Activated naive CD8-positive, alpha-beta T cell treated with anti-CD3 and anti-CD28 coated beads for 36 hours (primary cell): ENCODE measurements around the gene SH3PXD2B. TPM values are rescaled to one million over a fixed set of nuclear protein-coding genes. Genes with fewer than 3 reads are reported as not detected.

ENCODE experiments used
- DNase-seq: peaks from one replicate; pipeline ENCODE4 v3.0.0; 2021
- H3K27ac Mint-ChIP-seq: one replicate; pipeline ENCODE4 v1.8.0; 2022; ENCODE audit warnings: mild to moderate bottlenecking, moderate library complexity, mixed read lengths
- H3K27me3 Mint-ChIP-seq: one replicate; pipeline ENCODE4 v1.8.0; 2022; ENCODE audit warnings: mild to moderate bottlenecking, mixed read lengths
- H3K36me3 Mint-ChIP-seq: one replicate; pipeline ENCODE4 v1.8.0; 2021; ENCODE audit warnings: mild to moderate bottlenecking, mixed read lengths
- H3K4me1 Mint-ChIP-seq: one replicate; pipeline ENCODE4 v1.8.0; 2021; ENCODE audit warnings: mixed read lengths
- H3K4me3 Mint-ChIP-seq: one replicate; pipeline ENCODE4 v1.8.0; 2022; ENCODE audit warnings: mild to moderate bottlenecking, moderate library complexity, mixed read lengths
- H3K9me3 Mint-ChIP-seq: one replicate; pipeline ENCODE4 v1.8.0; 2022; ENCODE audit warnings: mixed read lengths
- total RNA-seq, 2 experiments: library from RNA; stranded (reverse); gene quantifications; one replicate each; pipeline ENCODE4 v1.2.3, GENCODE V29; 2021

SH3PXD2B gene
- total RNA-seq, 2 experiments from 2014 or later = 0.80 to 0.84 TPM

DNA sequence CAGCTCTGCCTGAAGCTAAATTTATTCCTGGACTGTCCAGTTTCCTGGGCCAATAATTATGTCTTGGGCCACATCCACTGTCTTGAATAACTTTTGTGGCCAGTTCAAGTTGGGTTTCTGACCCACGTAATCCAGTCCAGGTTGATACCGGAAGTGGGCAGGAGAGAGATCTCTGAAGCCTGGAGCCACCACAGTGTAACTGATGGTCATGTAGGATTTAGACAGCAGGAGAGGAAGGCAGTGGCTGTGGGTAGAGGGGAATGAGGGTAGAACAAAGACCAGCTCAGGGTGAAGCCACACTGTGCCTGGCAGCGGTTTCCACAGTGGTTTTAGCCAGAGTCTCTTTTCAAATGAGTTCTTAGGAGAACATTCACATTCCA lies 30.2 kb downstream of the SH3PXD2B start:
- Mint-ChIP-seq H3K36me3 (no peaks in the 10 kb centered on the region), H3K4me1 (no peaks in the 10 kb centered on the region), H3K27ac (no peak overlapping the region)

DNA sequence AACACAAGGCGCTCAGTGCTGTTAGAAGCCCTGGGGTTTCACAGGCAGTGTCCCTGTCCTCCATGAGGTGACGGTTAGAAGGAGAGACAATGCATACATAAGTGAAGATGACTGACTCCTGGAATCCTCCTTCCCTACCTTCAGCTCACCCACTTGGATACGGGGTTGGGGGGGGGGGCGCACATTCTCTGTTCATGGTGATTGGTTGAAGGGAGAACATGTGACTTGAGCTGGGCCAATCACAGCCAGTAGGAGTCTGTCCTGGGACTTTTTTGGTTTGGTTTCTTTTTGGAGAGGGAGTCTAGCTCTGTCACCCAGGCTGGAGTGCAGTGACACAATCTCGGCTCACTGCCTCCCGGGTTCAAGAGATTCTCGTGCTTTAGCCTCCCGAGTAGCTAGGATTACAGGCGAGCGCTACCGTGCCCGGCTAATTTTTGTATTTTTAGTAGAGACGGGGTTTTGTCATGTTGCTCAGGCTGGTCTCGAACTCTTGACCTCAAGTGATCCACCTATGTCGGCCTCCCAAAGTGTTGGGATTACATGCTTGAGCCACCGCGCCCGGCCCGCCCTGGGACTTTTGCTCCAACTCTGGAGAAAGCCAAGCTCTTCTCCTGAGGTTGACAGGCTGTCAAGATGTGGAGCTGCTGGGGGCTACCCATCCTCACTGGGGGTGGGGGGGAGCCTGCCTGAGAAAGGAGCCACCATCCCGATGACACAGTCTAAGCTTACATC lies 30.8 kb downstream of the SH3PXD2B start:
- no peaks in the 10 kb centered on the region for H3K27me3 Mint-ChIP-seq
- H3K27ac Mint-ChIP-seq = no peak overlapping the region
- H3K36me3 Mint-ChIP-seq = no peaks in the 10 kb centered on the region
- no peaks in the 10 kb centered on the region for H3K9me3 Mint-ChIP-seq
- DNase-seq = no peak
- no peaks in the 10 kb centered on the region for H3K4me1 Mint-ChIP-seq
- H3K4me3 Mint-ChIP-seq = no peak overlapping the region

More for the DNA sequence above, 30.2 kb downstream of the SH3PXD2B start:
- Mint-ChIP-seq H3K27me3 (no peaks in the 10 kb centered on the region), H3K4me3 (no peak overlapping the region), H3K9me3 (no peaks in the 10 kb centered on the region)
- no peak for DNase-seq

DNA sequence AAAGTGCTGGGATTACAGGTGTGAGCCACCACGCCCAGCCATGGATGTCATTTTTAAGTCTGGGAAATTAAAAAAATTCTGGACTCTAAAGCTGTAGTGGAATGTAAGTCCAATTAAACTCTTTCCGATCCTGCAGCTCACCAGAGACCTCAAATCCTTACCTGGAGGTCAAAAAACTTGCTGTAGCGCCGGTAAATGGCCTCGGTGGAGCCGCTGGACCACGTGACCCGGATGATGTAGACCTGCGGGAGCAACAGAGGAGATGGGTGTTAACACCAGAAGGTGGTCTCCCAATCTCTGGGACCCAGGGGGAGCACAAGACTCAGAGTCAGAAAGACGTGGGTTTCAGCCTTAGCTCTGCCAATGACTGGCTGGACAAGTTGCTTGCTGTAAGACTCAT lies 32.1 kb downstream of the SH3PXD2B start:
- no peak overlapping the region for H3K4me3 Mint-ChIP-seq

DNA sequence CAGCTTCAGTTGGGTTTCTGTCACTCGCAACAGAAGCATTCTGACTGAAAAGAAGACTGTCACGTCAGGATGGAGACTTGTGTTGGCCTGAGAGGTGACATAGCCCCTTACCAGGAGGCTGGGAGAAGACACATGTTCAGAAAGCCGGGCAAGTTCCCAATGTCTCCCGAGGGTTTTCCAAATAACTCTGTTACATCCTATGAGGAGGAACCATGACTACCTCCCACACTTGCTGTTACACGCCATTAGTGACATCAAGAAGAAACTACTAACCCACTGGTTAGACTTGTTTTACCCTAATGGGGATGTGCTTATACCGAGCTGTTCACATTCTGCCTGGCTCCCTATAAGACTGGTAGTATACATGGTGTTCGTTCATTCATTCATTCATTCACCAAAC lies 33.3 kb downstream of the SH3PXD2B start:
- no peak overlapping the region for H3K4me3 Mint-ChIP-seq
- H3K27ac Mint-ChIP-seq = no peak overlapping the region
- no peaks in the 10 kb centered on the region for H3K9me3 Mint-ChIP-seq
- H3K27me3 Mint-ChIP-seq = no peaks in the 10 kb centered on the region
- DNase-seq = no peak
- no peaks in the 10 kb centered on the region for H3K36me3 Mint-ChIP-seq
- no peaks in the 10 kb centered on the region for H3K4me1 Mint-ChIP-seq

More for the DNA sequence above, 32.1 kb downstream of the SH3PXD2B start:
- H3K36me3 Mint-ChIP-seq = no peaks in the 10 kb centered on the region
- H3K9me3 Mint-ChIP-seq = no peaks in the 10 kb centered on the region
- no peak for DNase-seq
- H3K27me3 Mint-ChIP-seq = no peaks in the 10 kb centered on the region
- no peak overlapping the region for H3K27ac Mint-ChIP-seq
- H3K4me1 Mint-ChIP-seq = no peaks in the 10 kb centered on the region

DNA sequence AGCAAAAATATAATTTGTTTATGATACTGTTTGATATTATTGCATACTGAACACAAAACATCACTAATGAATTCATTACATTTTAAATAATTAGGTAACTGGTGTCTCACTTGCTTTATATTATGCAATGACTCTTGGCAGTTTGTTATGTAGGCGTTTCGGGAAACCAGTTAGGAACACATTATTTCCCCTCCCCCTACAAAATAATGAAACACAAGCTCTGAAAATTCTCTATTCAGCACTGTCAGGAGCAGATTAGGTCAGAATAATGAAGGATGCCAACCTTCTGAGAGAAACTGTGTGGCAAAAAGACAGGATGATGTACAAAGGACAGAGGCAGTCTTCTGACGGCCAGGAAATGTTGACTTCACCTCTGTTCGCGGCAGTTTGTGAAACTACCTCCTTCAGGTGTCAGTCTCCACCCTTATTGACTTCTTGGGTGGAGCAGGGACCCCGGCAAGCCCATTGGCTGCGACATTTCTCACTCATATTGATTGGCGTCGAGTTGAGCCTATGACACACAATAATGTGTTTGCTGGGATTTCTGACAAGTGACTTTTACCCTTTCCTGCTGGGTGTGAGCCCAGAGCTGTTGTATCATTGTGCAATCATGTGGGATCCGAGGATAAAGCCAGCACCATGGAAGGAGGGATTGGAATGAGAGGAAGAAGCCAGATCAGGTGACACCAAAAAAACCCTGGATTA lies 33.9 kb downstream of the SH3PXD2B start:
- no peaks in the 10 kb centered on the region for H3K27me3 Mint-ChIP-seq
- no peaks in the 10 kb centered on the region for H3K36me3 Mint-ChIP-seq
- H3K4me1 Mint-ChIP-seq = no peaks in the 10 kb centered on the region
- no peak overlapping the region for H3K27ac Mint-ChIP-seq
- H3K4me3 Mint-ChIP-seq = no peak overlapping the region
- no peaks in the 10 kb centered on the region for H3K9me3 Mint-ChIP-seq
- DNase-seq = peak; percentile 30

DNA sequence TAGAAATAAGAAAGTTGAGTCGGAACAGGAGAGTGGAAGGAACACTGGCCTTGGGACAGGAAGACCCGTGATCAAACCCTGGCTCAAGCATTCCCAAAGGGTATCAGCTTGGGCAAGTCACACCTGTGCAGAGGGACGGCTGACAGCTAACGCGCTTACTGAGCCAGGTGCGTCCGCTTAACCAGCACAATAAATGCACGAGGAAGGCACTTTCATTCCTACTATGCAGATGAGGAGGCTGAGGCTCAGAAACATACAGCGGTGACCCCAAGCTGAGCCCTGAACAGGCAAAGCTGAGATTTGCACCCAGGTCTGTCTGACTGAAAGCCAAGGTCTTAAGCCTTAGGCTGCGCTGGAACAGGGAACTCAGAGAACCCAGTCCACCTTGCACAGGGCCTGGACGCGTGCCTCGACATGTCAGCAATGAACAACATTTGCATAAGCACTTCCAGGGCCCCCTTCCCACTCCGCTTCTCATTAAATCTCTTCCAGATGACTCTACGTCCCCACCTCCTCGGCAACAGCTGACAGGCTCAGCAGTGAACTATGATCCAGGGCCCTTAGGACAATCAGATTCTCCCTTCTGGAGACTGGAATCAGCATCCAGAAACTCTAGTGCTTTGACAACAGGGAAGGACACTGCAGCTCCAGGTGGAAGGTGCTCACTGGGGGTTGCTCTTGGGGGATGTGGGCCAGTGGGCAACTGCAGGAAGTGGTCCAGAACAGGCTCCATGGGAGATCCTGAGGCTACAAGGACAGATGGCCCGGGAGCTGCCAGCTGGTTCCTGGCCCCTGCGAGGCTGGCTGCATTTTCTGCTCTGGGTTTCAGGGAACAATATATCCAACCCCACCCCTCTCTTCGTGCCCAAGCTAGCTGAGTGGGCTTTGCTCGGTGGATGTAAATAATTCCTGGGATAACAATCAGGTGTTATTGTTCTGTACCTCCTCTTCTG lies 35.2 kb downstream of the SH3PXD2B start:
- Mint-ChIP-seq H3K36me3 (no peaks in the 10 kb centered on the region), H3K4me3 (no peak overlapping the region), H3K27ac (no peak overlapping the region), H3K4me1 (no peaks in the 10 kb centered on the region), H3K9me3 (no peaks in the 10 kb centered on the region), H3K27me3 (peaks cover 4% of the 10 kb centered on the region)
- DNase-seq = no peak

DNA sequence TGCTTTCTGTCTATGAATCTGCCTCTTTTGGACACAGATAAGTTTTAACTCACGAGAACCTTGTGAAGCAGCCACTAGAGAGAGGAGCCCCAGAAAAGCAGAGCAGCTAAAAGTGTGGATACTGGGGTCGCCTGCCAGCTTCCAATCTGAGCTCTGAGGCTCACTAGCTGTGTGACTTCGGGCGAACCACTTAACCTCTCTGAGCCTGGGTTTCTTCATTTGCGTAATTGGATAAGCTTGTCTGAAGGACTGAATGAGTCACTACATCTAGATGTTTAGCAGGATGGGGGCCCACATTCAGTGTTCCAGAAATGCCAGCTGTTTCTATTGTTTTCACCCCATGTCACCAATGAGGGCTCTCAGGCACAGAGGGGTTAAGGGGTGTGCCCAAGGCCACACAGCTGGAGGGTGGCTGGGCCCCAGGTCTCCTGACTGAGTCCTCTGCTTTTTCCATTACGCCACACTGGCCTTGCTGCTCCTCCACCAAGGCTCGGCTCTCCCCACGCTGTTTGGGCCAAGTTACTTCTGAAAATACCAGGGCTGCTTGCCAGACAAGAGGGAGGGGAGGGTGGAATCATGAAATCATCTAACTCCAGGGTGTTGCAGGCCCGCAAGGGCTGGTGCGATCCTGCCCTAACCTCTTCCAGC lies 36.2 kb downstream of the SH3PXD2B start:
- H3K27ac Mint-ChIP-seq = no peak overlapping the region

DNA sequence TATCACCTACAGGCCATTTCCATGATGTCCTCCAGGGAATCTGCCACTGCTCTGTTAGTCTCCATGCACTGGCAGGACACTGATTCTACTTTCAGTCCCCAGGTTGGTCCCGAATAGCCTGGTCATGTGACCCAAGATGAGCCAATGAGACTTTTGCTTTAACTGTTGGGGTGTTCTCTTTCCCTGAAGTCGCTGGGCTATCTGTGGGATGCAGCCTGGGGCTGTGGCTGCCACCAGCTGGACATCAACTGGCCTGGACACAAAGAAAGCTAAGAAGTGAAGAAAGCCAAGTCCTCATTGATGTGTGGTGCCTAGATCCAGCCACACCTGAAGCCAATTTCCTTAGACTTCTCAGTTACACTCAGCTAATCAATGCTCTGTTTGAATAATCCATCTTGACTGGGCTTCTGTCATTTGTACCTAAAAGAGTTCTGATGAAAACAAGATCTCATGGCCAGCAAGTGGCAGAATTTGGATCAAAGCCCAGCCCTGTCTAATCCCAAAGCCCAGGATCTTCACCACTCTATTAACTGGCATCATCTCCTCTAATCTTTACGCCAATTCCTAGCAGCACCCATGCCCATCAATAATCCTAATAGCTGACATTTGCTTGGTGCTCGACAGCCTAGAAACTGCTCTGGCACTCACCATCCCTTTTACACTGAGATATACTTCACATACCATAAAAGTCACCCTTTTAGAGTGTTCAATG lies 37.0 kb downstream of the SH3PXD2B start:
- peaks cover 11% of the 10 kb centered on the region for H3K27me3 Mint-ChIP-seq
- H3K4me1 Mint-ChIP-seq = peaks cover 12% of the 10 kb centered on the region
- H3K9me3 Mint-ChIP-seq = no peaks in the 10 kb centered on the region
- H3K36me3 Mint-ChIP-seq = no peaks in the 10 kb centered on the region
- no peak overlapping the region for H3K4me3 Mint-ChIP-seq
- H3K27ac Mint-ChIP-seq = no peak overlapping the region
- DNase-seq = no peak

More for the DNA sequence above, 36.2 kb downstream of the SH3PXD2B start:
- no peak for DNase-seq
- no peak overlapping the region for H3K4me3 Mint-ChIP-seq
- H3K4me1 Mint-ChIP-seq = peaks cover 5% of the 10 kb centered on the region
- no peaks in the 10 kb centered on the region for H3K36me3 Mint-ChIP-seq
- H3K27me3 Mint-ChIP-seq = peaks cover 11% of the 10 kb centered on the region
- H3K9me3 Mint-ChIP-seq = no peaks in the 10 kb centered on the region

DNA sequence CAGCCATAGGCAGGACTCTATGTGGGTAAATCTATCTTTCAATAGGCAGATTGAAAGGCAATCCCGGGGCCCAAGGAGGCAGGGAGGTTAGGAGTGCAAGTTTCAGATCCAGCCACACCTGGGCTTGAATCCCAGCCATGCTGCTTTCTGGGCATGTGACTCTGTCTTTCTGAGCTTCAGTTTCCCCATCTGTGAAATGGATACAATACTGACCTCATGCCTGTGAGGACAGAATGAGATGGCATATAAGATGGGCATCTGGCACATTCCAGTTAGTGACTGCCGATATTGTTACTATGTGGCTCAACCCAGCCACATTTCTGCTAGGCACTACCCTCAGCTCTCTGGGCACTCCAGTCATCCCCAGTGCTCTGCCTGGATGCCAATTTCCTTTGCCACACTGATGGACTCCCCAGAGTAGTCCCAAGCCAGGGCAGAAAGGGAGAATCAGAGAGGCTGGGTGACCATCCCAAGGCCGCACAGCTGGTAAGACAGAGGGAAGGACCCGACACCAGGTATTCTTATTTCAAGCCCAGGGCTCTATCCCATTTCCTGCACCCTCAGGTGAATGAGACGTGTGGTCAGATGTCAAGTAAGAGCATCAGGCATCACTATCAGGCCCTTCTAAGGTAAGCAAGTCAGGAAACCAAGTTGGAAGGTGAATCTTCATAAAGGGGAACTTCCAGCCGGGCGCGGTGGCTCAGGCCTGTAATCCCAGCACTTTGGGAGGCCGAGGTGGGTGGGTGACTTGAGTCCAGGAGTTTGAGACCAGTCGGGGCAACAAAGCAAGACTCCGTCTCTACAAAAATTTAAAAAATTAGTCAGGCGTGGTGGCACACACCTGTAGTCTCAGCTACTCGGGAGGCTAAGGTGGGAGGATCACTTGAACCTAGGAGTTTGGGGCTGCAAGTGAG lies 38.7 kb downstream of the SH3PXD2B start:
- Mint-ChIP-seq H3K9me3 (no peaks in the 10 kb centered on the region), H3K27me3 (peaks cover 11% of the 10 kb centered on the region), H3K36me3 (no peaks in the 10 kb centered on the region), H3K27ac (no peak overlapping the region), H3K4me3 (no peak overlapping the region), H3K4me1 (peaks cover 29% of the 10 kb centered on the region)
- no peak for DNase-seq

DNA sequence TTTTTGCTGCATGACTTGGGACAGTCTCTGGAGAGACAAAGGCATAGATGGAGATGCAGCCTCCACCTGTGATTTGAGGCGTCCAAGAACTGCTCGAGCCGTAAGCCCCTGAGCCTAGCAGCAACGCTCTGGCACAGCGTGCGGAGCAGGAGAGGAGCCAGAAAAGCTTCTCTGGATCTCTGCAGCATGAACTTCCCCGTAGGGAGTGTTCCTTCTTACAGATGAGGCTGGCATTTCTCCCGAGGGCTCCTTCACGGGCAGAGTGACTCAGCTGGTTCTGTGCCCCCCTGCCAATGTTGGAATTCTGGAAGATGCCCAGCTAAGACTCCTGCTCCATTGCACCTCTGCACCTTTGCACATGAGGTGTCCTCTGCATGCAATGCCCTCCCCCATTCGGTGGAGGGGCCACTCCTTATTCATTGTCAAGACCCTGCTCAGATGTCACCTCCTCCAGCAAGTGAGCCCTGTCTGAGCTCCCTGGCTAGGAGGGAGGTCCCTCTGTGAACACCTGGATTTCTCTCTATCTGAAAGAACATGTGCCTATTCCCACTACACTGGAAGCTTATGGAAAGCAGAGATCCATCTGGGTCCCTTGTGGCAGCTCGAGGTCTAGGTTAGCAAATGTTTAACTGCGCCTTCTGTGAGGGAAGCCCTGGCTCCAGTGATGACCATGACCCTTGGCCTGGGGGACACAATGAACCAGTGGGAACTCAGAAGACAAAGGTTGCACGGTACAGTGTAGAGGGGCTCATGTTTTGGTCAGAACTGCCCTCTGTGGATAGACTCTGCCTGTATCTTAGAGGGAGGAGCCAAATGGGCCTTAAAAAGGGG lies 39.6 kb downstream of the SH3PXD2B start:
- H3K36me3 Mint-ChIP-seq = no peaks in the 10 kb centered on the region
- peaks cover 16% of the 10 kb centered on the region for H3K27me3 Mint-ChIP-seq
- no peak overlapping the region for H3K27ac Mint-ChIP-seq
- H3K4me3 Mint-ChIP-seq = no peak overlapping the region
- peaks cover 35% of the 10 kb centered on the region for H3K4me1 Mint-ChIP-seq
- H3K9me3 Mint-ChIP-seq = no peaks in the 10 kb centered on the region
- DNase-seq = no peak

DNA sequence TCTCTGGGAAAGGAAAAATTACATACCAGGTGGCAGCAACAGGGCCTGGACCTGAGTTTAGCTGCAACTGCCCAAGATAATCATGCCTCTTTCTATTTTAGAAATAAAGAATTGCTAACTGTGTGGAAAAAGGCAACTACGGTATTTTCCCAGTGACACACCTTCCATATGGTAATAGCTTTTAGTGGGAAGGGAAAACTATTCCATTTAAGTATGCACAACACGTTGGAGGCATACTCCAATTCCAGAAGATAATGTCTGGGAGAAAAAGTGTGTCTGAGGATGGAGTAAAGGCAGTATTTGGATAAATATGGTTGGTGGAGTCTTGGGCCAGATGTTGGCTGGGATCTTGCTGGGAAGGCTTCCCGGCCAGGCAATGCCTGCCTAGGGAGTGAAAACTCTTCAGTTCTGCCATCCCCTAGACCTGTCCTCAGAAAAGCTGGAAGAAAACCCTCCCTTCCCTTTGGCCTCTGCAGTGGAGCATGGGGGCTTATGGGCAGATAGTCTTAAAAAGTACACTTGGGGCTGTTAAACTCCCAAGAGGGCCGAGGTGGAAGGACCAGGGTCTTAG lies 40.6 kb downstream of the SH3PXD2B start:
- peaks cover 35% of the 10 kb centered on the region for H3K4me1 Mint-ChIP-seq
- H3K27me3 Mint-ChIP-seq = peaks cover 17% of the 10 kb centered on the region
- no peak overlapping the region for H3K4me3 Mint-ChIP-seq
- H3K27ac Mint-ChIP-seq = no peak overlapping the region
- H3K9me3 Mint-ChIP-seq = no peaks in the 10 kb centered on the region
- no peaks in the 10 kb centered on the region for H3K36me3 Mint-ChIP-seq
- DNase-seq = no peak

DNA sequence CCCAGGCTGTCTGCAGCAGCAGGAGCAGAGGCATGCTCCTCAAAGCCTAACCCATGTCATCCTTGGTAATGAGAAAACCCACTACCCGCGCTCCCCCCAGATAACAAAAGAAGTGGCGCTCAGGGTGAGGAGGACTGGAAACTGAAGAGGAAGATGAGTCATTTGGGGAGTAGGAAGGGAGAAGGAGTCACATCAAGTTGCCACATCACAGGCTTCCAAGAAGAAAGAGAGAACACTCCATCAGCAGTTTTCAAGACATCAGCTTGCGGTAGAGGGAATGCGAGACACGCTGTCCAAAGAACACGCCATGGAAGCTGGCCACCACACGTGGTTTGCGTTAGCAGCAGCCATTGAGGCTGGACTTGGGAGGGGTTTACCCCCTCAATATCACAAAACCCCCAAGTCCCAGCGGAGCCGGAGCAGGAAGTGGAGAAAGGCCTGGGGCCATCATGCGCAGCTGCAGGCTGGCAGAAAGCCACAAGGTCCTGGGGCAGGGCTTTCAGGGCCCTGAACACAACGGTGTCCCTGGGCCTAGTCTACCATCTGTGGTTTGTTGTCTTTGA lies 41.5 kb downstream of the SH3PXD2B start:
- H3K4me1 Mint-ChIP-seq = peaks cover 35% of the 10 kb centered on the region
- no peaks in the 10 kb centered on the region for H3K36me3 Mint-ChIP-seq
- peak; percentile 46 for DNase-seq
- no peak overlapping the region for H3K4me3 Mint-ChIP-seq
- peaks cover 17% of the 10 kb centered on the region for H3K27me3 Mint-ChIP-seq
- peak overlapping the region; percentile 31 for H3K27ac Mint-ChIP-seq
- no peaks in the 10 kb centered on the region for H3K9me3 Mint-ChIP-seq
